HG03025 (cell line): ENCODE results near the gene SON.
A peak's percentile ranks its signal among the peaks of the same experiment; 100 is the strongest.

Experiments
- ATAC-seq: cut with Tn5 transposase; IDR thresholded peaks from one replicate; pipeline ENCODE4 v1.9.1; 2021; ENCODE audit warnings: mild to moderate bottlenecking, moderate library complexity; ENCODE audit not compliant: unreplicated experiment, low FRiP score

Gene SON

GRCh38 chr21:33541756-33542639, 840 bp upstream of the SON start, which contains the start of gene GART:
Gene GART, minus strand, starts transcription at chr21:33542117. Its CDS starts 2,802 bp downstream, at chr21:33539315.
- ATAC-seq: peak; percentile 37

GRCh38 chr21:33543505-33544129, 779 bp downstream of the SON start:
- ATAC-seq: peak; percentile 2

- ATAC-seq: no peak
These were observed 1.8 kb downstream of the SON start for GRCh38 chr21:33544451-33545195.

GRCh38 chr21:33546086-33546485, 3.2 kb downstream of the SON start:
- no peak for ATAC-seq

- ATAC-seq: no peak
These were observed 7.3 kb downstream of the SON start for GRCh38 chr21:33549848-33550771.

GRCh38 chr21:33550772-33551660, 8.2 kb downstream of the SON start:
- ATAC-seq: no peak

- ATAC-seq: no peak
These were observed 8.8 kb downstream of the SON start for GRCh38 chr21:33551664-33552063.

GRCh38 chr21:33552093-33552998, 9.5 kb downstream of the SON start:
- no peak for ATAC-seq

GRCh38 chr21:33552999-33553598, 10.3 kb downstream of the SON start:
- ATAC-seq: no peak

GRCh38 chr21:33554236-33554981, 11.6 kb downstream of the SON start:
- ATAC-seq: no peak

GRCh38 chr21:33554982-33555344, 12.1 kb downstream of the SON start:
- no peak for ATAC-seq

GRCh38 chr21:33557447-33557846, 14.6 kb downstream of the SON start:
- ATAC-seq: no peak

- no peak for ATAC-seq
These were observed 16.1 kb downstream of the SON start for GRCh38 chr21:33558777-33559421.

GRCh38 chr21:33559813-33560212, 17.0 kb downstream of the SON start:
- no peak for ATAC-seq

GRCh38 chr21:33560965-33561364, 18.1 kb downstream of the SON start:
- no peak for ATAC-seq

GRCh38 chr21:33561373-33561772, 18.5 kb downstream of the SON start:
- no peak for ATAC-seq

- no peak for ATAC-seq
These were observed 19.6 kb downstream of the SON start for GRCh38 chr21:33562389-33562788.
